ENCODE data around the gene PIR. TPM values are rescaled to one million over a fixed set of nuclear protein-coding genes. Genes with fewer than 3 reads are reported as not detected.

Gene PIR
- total RNA-seq: 4.3 and 4.9 TPM in 2 replicates

GRCh38 chrX:15493118-15493962 is at the start of gene PIR:
TSS of gene PIR (minus strand) at chrX:15493333. CDS start at chrX:15491257, 2,076 bp downstream.
- peaks cover 6% of the 10 kb centered on the region for H3K27me3 Mint-ChIP-seq (ENCODE audit: insufficient read depth)
- H3K36me3 Mint-ChIP-seq (ENCODE audit: low read depth): peaks cover 2% of the 10 kb centered on the region
- H3K27ac Mint-ChIP-seq: peak within 1 kb of the TSS; percentile 65
- peak within 1 kb of the TSS; percentile 86 for H3K4me3 Mint-ChIP-seq
- peaks cover 21% of the 10 kb centered on the region for H3K4me1 Mint-ChIP-seq (ENCODE audit: low read depth)
- DNase-seq (ENCODE audit: low spot score): peak; percentile 54
- H3K9me3 Mint-ChIP-seq: no peaks in the 10 kb centered on the region
- intact Hi-C loops (cut with micrococcal nuclease): loop anchor here (1.0 to 10.0 kb wide), 5 partner anchors 22 to 241 kb away; partner anchors contain the start of genes CA5B and PIGA

DNA sequence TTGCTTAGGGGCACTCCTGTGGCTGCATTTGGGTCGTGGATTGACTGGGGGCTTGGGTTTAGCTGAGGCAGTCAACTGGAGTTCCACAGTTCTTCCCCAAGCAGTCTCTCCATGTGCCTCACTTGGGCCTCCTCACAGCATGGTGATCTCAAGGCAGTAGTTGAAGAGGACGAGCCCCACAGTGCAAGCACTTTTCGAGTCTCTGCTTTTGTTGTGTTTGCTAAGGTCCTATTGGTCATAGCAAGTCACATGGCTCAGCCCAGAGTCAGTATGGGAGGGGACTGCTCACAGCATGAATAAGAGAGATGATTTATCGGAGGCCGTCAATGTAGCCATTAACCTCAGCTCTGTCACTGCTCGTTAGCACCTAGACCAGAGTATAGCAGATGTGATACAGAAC is 37.2 kb upstream of the PIR start:
- peaks cover 1% of the 10 kb centered on the region for H3K27me3 Mint-ChIP-seq (ENCODE audit: insufficient read depth)
- intact Hi-C loops (cut with micrococcal nuclease): no loop called here
- no peak overlapping the region for H3K4me3 Mint-ChIP-seq
- H3K36me3 Mint-ChIP-seq (ENCODE audit: low read depth): no peaks in the 10 kb centered on the region
- no peak for DNase-seq (ENCODE audit: low spot score)
- no peaks in the 10 kb centered on the region for H3K4me1 Mint-ChIP-seq (ENCODE audit: low read depth)
- no peak overlapping the region for H3K27ac Mint-ChIP-seq
- H3K9me3 Mint-ChIP-seq: no peaks in the 10 kb centered on the region

DNA sequence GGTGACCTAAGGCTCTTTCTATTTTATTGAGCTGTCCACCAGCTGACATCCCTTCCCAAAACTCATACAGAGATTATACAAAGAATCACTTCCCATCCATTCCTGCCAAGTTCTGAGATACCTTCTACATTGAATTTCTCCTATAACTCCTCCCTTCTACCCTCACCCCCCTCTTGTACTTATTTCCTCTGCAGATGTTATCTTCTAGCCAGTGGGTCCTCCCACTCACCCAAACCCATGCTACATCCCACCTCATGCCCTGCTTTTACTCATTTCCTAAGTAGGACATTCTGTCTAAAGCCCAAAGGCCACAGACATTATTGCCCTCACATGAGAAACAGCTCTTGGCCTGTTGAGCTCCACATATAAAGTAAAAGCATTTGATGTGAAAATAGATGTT is 36.0 kb upstream of the PIR start:
- H3K4me1 Mint-ChIP-seq (ENCODE audit: low read depth): no peaks in the 10 kb centered on the region
- no peak overlapping the region for H3K4me3 Mint-ChIP-seq
- no peak overlapping the region for H3K27ac Mint-ChIP-seq
- no peaks in the 10 kb centered on the region for H3K9me3 Mint-ChIP-seq
- no peak for DNase-seq (ENCODE audit: low spot score)
- intact Hi-C loops (cut with micrococcal nuclease): no loop called here
- H3K36me3 Mint-ChIP-seq (ENCODE audit: low read depth): no peaks in the 10 kb centered on the region
- H3K27me3 Mint-ChIP-seq (ENCODE audit: insufficient read depth): peaks cover 1% of the 10 kb centered on the region

DNA sequence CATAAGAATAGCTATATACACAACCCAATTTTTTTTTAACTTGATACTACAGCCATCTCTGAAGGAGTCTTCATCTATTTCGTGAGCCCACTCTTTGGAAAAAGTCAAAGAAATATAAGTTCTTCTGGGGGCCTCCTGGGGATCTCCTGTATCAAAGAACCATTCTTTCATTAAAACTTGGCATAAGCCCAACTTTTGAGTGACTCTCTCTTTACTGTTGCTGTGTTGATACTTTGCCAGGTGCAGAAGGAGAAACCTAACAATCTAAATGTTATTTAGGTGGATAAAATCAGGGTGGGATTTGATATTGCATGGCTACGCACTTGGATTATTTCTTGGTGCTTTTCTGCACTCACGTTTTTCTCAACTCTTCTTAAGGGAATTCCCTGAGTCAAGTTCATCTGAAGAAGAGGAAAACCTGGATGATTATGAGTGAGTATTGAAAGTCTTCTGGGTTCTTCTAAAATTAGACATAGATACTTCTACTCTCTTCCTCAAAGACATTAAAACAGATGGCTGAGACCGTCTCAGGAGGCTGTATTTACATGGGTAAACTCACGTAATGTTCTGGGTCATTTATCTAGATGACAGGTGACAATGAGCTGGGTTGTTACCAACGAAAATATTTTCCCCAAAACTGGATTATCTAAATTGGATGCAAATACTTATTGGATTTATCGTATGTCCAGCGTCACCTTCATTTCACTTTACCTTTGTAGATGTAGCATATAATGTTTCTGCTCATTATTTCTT is 32.7 kb upstream of the PIR start:
- H3K27me3 Mint-ChIP-seq (ENCODE audit: insufficient read depth): peaks cover 3% of the 10 kb centered on the region
- H3K36me3 Mint-ChIP-seq (ENCODE audit: low read depth): no peaks in the 10 kb centered on the region
- H3K9me3 Mint-ChIP-seq: no peaks in the 10 kb centered on the region
- no peaks in the 10 kb centered on the region for H3K4me1 Mint-ChIP-seq (ENCODE audit: low read depth)
- H3K4me3 Mint-ChIP-seq: no peak overlapping the region
- H3K27ac Mint-ChIP-seq: no peak overlapping the region
- no peak for DNase-seq (ENCODE audit: low spot score)
- intact Hi-C loops (cut with micrococcal nuclease): no loop called here

GRCh38 chrX:15524417-15524816 is 31.3 kb upstream of the PIR start:
- no peaks in the 10 kb centered on the region for H3K4me1 Mint-ChIP-seq (ENCODE audit: low read depth)
- H3K9me3 Mint-ChIP-seq: no peaks in the 10 kb centered on the region
- no peaks in the 10 kb centered on the region for H3K36me3 Mint-ChIP-seq (ENCODE audit: low read depth)
- intact Hi-C loops (cut with micrococcal nuclease): no loop called here
- no peak overlapping the region for H3K27ac Mint-ChIP-seq
- DNase-seq (ENCODE audit: low spot score): no peak
- H3K4me3 Mint-ChIP-seq: no peak overlapping the region
- H3K27me3 Mint-ChIP-seq (ENCODE audit: insufficient read depth): peaks cover 7% of the 10 kb centered on the region

DNA sequence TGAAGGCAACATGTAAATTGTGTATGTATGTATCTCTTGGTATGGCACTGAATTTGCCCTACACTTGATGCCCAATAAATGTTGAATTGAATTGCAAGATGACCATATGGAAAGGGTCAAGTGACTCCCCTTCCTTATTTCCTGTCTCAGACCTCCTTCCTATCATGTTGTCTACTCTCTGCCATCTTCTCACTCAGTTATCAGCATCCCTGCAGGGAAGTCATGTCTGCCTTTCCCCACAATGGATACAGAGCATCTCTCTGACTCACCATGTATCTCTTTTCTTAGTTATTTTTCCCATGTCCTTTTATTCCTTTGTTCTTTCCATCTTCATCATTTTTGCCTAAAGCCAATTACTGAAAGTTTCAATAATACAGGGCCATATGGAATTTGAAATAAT is 30.0 kb upstream of the PIR start:
- Mint-ChIP-seq H3K27me3 (ENCODE audit: insufficient read depth) (peaks cover 7% of the 10 kb centered on the region), H3K9me3 (no peaks in the 10 kb centered on the region), H3K4me3 (no peak overlapping the region), H3K27ac (no peak overlapping the region), H3K36me3 (ENCODE audit: low read depth) (no peaks in the 10 kb centered on the region), H3K4me1 (ENCODE audit: low read depth) (no peaks in the 10 kb centered on the region)
- DNase-seq (ENCODE audit: low spot score): no peak
- intact Hi-C loops (cut with micrococcal nuclease): no loop called here

GRCh38 chrX:15522464-15522863 is 29.3 kb upstream of the PIR start:
- DNase-seq (ENCODE audit: low spot score): no peak
- intact Hi-C loops (cut with micrococcal nuclease): no loop called here
- no peaks in the 10 kb centered on the region for H3K4me1 Mint-ChIP-seq (ENCODE audit: low read depth)
- no peak overlapping the region for H3K4me3 Mint-ChIP-seq
- H3K9me3 Mint-ChIP-seq: no peaks in the 10 kb centered on the region
- H3K27me3 Mint-ChIP-seq (ENCODE audit: insufficient read depth): peaks cover 7% of the 10 kb centered on the region
- no peak overlapping the region for H3K27ac Mint-ChIP-seq
- no peaks in the 10 kb centered on the region for H3K36me3 Mint-ChIP-seq (ENCODE audit: low read depth)

- Mint-ChIP-seq H3K4me3 (no peak overlapping the region), H3K4me1 (ENCODE audit: low read depth) (no peaks in the 10 kb centered on the region), H3K36me3 (ENCODE audit: low read depth) (no peaks in the 10 kb centered on the region), H3K27ac (no peak overlapping the region), H3K27me3 (ENCODE audit: insufficient read depth) (peaks cover 6% of the 10 kb centered on the region), H3K9me3 (no peaks in the 10 kb centered on the region)
- intact Hi-C loops (cut with micrococcal nuclease): no loop called here
- no peak for DNase-seq (ENCODE audit: low spot score)
Observed at GRCh38 chrX:15515931-15516330, 22.8 kb upstream of the PIR start.

DNA sequence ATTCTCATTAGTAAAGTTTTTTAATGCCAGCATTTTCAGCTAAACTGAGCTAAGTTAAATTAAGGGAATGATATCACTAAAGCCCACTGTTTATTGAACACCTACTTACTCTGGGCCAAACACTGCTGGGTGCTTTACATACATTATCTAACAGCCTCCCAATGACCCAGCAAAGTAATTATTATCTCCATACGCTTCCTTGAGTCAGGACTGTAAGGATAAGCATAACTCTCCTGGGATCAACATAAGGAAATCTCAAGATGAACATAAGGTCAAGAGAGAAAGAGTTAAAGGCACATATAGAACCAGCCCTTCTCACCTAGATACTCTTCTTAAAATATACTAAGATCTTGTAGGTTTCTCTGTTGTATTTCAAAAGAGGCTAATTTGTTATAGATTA is 21.1 kb upstream of the PIR start:
- Mint-ChIP-seq H3K4me3 (no peak overlapping the region), H3K4me1 (ENCODE audit: low read depth) (no peaks in the 10 kb centered on the region), H3K36me3 (ENCODE audit: low read depth) (no peaks in the 10 kb centered on the region), H3K27ac (no peak overlapping the region), H3K9me3 (no peaks in the 10 kb centered on the region), H3K27me3 (ENCODE audit: insufficient read depth) (peaks cover 4% of the 10 kb centered on the region)
- intact Hi-C loops (cut with micrococcal nuclease): no loop called here
- DNase-seq (ENCODE audit: low spot score): no peak

DNA sequence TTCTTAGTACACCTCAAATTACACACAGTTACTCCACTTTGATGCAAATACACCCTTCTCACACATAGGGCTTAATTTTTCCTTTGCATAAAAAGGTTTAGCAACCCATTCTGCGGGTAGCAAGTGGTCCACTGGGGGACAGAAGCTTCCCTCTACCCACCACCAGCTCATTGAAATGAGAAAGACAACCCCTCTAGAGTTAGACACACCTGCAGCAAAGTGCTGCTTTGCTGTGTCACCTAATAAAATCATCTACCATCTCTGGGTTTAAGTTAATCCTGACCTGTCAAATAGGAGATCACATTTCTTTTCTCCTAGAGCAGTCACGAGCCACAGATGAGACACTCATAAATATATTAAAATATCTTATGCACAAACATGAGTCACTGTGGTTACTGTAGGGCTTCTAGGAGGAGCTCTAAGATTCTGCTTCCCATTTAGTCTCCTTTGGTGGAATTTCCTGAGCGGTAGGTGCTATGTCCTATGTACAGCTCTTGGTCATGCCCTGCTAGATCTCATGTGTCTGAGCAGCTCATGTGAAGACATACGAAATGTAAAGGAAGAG is 19.4 kb upstream of the PIR start:
- Mint-ChIP-seq H3K27me3 (ENCODE audit: insufficient read depth) (peaks cover 4% of the 10 kb centered on the region), H3K36me3 (ENCODE audit: low read depth) (no peaks in the 10 kb centered on the region), H3K4me1 (ENCODE audit: low read depth) (no peaks in the 10 kb centered on the region), H3K4me3 (no peak overlapping the region), H3K27ac (no peak overlapping the region), H3K9me3 (no peaks in the 10 kb centered on the region)
- no peak for DNase-seq (ENCODE audit: low spot score)
- intact Hi-C loops (cut with micrococcal nuclease): no loop called here

DNA sequence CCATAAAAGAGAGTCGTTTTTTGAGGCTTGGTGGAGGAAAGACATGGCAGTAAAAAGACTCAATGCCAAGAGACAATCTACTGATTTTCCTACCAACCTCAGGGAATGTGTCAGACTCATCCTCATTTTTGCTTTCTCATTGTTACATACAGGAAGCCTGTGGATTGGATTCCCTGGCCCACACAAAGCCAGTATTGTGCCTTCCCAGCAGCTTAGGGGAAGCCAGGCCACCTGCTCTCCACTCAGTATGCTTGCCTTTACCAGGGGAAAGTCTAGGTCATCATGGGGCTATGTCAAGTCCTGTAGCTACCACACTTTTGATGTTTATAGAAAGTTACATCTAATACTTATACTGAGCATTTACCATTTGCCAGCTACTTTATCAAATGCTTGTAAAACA is 18.4 kb upstream of the PIR start:
- H3K36me3 Mint-ChIP-seq (ENCODE audit: low read depth): no peaks in the 10 kb centered on the region
- intact Hi-C loops (cut with micrococcal nuclease): no loop called here
- H3K27me3 Mint-ChIP-seq (ENCODE audit: insufficient read depth): peaks cover 7% of the 10 kb centered on the region
- no peaks in the 10 kb centered on the region for H3K4me1 Mint-ChIP-seq (ENCODE audit: low read depth)
- no peak overlapping the region for H3K4me3 Mint-ChIP-seq
- no peak for DNase-seq (ENCODE audit: low spot score)
- no peaks in the 10 kb centered on the region for H3K9me3 Mint-ChIP-seq
- H3K27ac Mint-ChIP-seq: no peak overlapping the region

DNA sequence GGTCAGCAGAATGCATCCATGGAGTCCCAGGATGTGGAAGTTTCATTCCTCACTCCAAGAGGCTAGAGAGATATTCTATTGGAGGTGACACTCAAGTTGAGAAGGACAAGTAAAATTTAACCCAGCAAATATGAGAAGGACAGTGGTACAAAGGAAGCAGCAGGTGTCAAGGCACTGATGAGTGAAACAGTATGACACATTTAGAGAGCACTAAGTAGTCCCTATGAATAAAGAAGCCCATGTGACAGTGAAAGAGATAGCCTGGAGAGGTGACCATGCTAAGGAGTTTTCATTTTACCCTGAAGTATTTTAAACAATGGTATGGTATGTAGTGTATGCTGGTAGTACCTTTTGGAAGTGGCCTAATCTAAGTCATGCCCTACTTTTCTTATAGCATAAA is 16.7 kb upstream of the PIR start:
- no peak overlapping the region for H3K4me3 Mint-ChIP-seq
- H3K36me3 Mint-ChIP-seq (ENCODE audit: low read depth): no peaks in the 10 kb centered on the region
- H3K9me3 Mint-ChIP-seq: no peaks in the 10 kb centered on the region
- no peak overlapping the region for H3K27ac Mint-ChIP-seq
- DNase-seq (ENCODE audit: low spot score): no peak
- H3K27me3 Mint-ChIP-seq (ENCODE audit: insufficient read depth): peaks cover 8% of the 10 kb centered on the region
- intact Hi-C loops (cut with micrococcal nuclease): no loop called here
- H3K4me1 Mint-ChIP-seq (ENCODE audit: low read depth): no peaks in the 10 kb centered on the region

GRCh38 chrX:15507005-15507404 is 13.9 kb upstream of the PIR start:
- peaks cover 13% of the 10 kb centered on the region for H3K27me3 Mint-ChIP-seq (ENCODE audit: insufficient read depth)
- intact Hi-C loops (cut with micrococcal nuclease): no loop called here
- no peak for DNase-seq (ENCODE audit: low spot score)
- no peaks in the 10 kb centered on the region for H3K9me3 Mint-ChIP-seq
- H3K36me3 Mint-ChIP-seq (ENCODE audit: low read depth): no peaks in the 10 kb centered on the region
- H3K4me3 Mint-ChIP-seq: no peak overlapping the region
- no peaks in the 10 kb centered on the region for H3K4me1 Mint-ChIP-seq (ENCODE audit: low read depth)
- no peak overlapping the region for H3K27ac Mint-ChIP-seq
